ENCODE data around the gene IGSF21. TPM values are rescaled to one million over a fixed set of nuclear protein-coding genes. Genes with fewer than 3 reads are reported as not detected.

Gene IGSF21
- total RNA-seq, 1 experiment from 2014 or later, result 30.5 TPM

- peak; percentile 18 for ATAC-seq
- H3K36me3 Mint-ChIP-seq, result no peaks in the 10 kb centered on the region
These were observed 3.4 kb downstream of the IGSF21 start for GRCh38 chr1:18110968-18111367.

DNA sequence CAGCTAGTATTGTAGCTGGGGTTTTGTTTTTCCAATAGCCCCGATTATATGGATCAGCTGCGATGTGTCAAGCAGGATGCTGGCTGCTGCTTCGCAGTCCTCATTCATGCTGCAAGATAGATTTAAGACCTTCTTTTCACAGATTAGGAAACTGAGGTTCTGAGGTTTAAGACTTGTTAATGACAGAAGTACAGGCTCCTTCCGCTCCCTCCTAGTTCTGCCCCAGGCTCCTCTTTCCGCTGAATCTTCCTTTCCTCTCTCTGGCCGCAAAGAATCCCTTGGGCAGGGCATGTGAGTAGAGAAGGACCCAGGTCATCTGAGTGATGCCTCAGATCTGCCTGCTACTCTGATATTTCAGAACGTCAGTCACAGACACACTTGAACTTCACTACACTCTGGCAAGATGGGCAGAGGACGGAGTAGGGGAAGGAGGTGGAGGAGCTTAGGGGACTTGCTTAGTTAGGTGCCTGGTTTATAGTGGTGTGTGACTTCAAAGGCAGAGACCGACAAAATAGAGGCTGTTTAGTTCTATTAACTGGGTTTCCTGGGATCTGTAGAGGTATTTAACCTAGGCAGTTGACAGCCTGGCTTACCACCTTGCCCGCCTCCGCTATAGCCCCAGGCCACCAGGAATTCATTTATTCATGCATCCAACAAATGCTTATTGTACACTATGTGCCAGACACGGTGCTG lies 4.2 kb downstream of the IGSF21 start:
- Mint-ChIP-seq H3K4me1 (peaks cover 47% of the 10 kb centered on the region), H3K9me3 (no peaks in the 10 kb centered on the region), H3K36me3 (no peaks in the 10 kb centered on the region), H3K4me3 (peak overlapping the region; percentile 86), H3K27me3 (ENCODE audit: low read depth) (peaks cover 45% of the 10 kb centered on the region), H3K27ac (no peak overlapping the region)
- CTCF ChIA-PET, result interaction anchor here (0.7 to 1.9 kb wide), 4 partner anchors 11 to 123 kb away, joined by 3 to 6 read pairs (median 4); no protein-coding TSS in a partner anchor
- DNase-seq (ENCODE audit: low spot score), result no peak
- POLR2A ChIA-PET, result no interaction called here
- ATAC-seq, result no peak
- TF ChIP-seq ETV6 (CRISPR knock-in tag; IDR thresholded peaks at IDR 0.05), result no peak
- TF ChIP-seq PRRX2 (CRISPR knock-in tag; IDR thresholded peaks at IDR 0.05), result no peak
- no peak for TF ChIP-seq AFF4 (CRISPR knock-in tag; IDR thresholded peaks at IDR 0.05; ENCODE audit: borderline replicate concordance)
- TF ChIP-seq ERG (CRISPR knock-in tag; IDR thresholded peaks at IDR 0.05), result no peak
- no peak for TF ChIP-seq ZBTB21 (CRISPR knock-in tag; IDR thresholded peaks at IDR 0.05; ENCODE audit: borderline replicate concordance)
- TF ChIP-seq GRHL2 (CRISPR knock-in tag; IDR thresholded peaks at IDR 0.05; ENCODE audit: insufficient replicate concordance, severe bottlenecking), result no peak
- no peak for TF ChIP-seq NR3C1 (CRISPR knock-in tag; conservative IDR thresholded peaks at IDR 0.05; ENCODE audit: low read depth)
- no peak for TF ChIP-seq HMGA2 (CRISPR knock-in tag; IDR thresholded peaks at IDR 0.05)
- no peak for TF ChIP-seq ZNF423 (CRISPR knock-in tag; IDR thresholded peaks at IDR 0.05)
- TF ChIP-seq CDX4 (CRISPR knock-in tag; IDR thresholded peaks at IDR 0.05; ENCODE audit: borderline replicate concordance), result no peak

More at GRCh38 chr1:18110968-18111367, 3.4 kb downstream of the IGSF21 start:
- no peaks in the 10 kb centered on the region for H3K9me3 Mint-ChIP-seq
- peaks cover 45% of the 10 kb centered on the region for H3K4me1 Mint-ChIP-seq
- CTCF ChIA-PET, result interaction anchor here (1.4 to 1.9 kb wide), 2 partner anchors 10 to 124 kb away, joined by 4 to 6 read pairs; no protein-coding TSS in a partner anchor
- POLR2A ChIA-PET, result no interaction called here
- H3K27me3 Mint-ChIP-seq (ENCODE audit: low read depth), result peaks cover 51% of the 10 kb centered on the region
- no peak overlapping the region for H3K27ac Mint-ChIP-seq
- peak; percentile 60 for DNase-seq (ENCODE audit: low spot score)
- peak overlapping the region; percentile 86 for H3K4me3 Mint-ChIP-seq
- no peak for TF ChIP-seq NR1H2 (CRISPR knock-in tag; IDR thresholded peaks at IDR 0.05)
- no peak for TF ChIP-seq ZMAT4 (CRISPR knock-in tag; IDR thresholded peaks at IDR 0.05)
- TF ChIP-seq E2F4 (CRISPR knock-in tag; IDR thresholded peaks at IDR 0.05; ENCODE audit: borderline replicate concordance, low read depth), result no peak
- TF ChIP-seq, protein P1, sequence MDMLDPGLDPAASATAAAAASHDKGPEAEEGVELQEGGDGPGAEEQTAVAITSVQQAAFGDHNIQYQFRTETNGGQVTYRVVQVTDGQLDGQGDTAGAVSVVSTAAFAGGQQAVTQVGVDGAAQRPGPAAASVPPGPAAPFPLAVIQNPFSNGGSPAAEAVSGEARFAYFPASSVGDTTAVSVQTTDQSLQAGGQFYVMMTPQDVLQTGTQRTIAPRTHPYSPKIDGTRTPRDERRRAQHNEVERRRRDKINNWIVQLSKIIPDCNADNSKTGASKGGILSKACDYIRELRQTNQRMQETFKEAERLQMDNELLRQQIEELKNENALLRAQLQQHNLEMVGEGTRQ (CRISPR knock-in tag; IDR thresholded peaks at IDR 0.05), result no peak
- TF ChIP-seq ZBTB21 (CRISPR knock-in tag; IDR thresholded peaks at IDR 0.05; ENCODE audit: borderline replicate concordance), result no peak
- TF ChIP-seq EMX1 (CRISPR knock-in tag; IDR thresholded peaks at IDR 0.05), result no peak
- no peak for TF ChIP-seq ZNF232 (CRISPR knock-in tag; IDR thresholded peaks at IDR 0.05)
- no peak for TF ChIP-seq HMGA2 (CRISPR knock-in tag; IDR thresholded peaks at IDR 0.05)
- no peak for TF ChIP-seq ATF1 (CRISPR knock-in tag; IDR thresholded peaks at IDR 0.05)
- no peak for TF ChIP-seq OVOL2 (CRISPR knock-in tag; IDR thresholded peaks at IDR 0.05; ENCODE audit: borderline replicate concordance)
- no peak for TF ChIP-seq CREM (CRISPR knock-in tag; IDR thresholded peaks at IDR 0.05)
- TF ChIP-seq, protein P2, sequence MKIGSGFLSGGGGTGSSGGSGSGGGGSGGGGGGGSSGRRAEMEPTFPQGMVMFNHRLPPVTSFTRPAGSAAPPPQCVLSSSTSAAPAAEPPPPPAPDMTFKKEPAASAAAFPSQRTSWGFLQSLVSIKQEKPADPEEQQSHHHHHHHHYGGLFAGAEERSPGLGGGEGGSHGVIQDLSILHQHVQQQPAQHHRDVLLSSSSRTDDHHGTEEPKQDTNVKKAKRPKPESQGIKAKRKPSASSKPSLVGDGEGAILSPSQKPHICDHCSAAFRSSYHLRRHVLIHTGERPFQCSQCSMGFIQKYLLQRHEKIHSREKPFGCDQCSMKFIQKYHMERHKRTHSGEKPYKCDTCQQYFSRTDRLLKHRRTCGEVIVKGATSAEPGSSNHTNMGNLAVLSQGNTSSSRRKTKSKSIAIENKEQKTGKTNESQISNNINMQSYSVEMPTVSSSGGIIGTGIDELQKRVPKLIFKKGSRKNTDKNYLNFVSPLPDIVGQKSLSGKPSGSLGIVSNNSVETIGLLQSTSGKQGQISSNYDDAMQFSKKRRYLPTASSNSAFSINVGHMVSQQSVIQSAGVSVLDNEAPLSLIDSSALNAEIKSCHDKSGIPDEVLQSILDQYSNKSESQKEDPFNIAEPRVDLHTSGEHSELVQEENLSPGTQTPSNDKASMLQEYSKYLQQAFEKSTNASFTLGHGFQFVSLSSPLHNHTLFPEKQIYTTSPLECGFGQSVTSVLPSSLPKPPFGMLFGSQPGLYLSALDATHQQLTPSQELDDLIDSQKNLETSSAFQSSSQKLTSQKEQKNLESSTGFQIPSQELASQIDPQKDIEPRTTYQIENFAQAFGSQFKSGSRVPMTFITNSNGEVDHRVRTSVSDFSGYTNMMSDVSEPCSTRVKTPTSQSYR (CRISPR knock-in tag; IDR thresholded peaks at IDR 0.05), result no peak
- TF ChIP-seq GABPB1 (CRISPR knock-in tag; IDR thresholded peaks at IDR 0.05), result no peak
- TF ChIP-seq ZNF138 (CRISPR knock-in tag; conservative IDR thresholded peaks at IDR 0.05), result no peak
- no peak for TF ChIP-seq NFATC4 (CRISPR knock-in tag; IDR thresholded peaks at IDR 0.05)
- no peak for TF ChIP-seq FOXK1 (CRISPR knock-in tag; IDR thresholded peaks at IDR 0.05)
- no peak for TF ChIP-seq ETV6 (CRISPR knock-in tag; IDR thresholded peaks at IDR 0.05)

All from WTC11 (cell line).